ENCODE results near the gene SLC22A3.

GRCh38 chr6:160394654-160395035 lies 46.5 kb downstream of the SLC22A3 start:
- TF ChIP-seq EZH2 (IDR thresholded peaks at IDR 0.05) (no peak), CTCF (IDR thresholded peaks at IDR 0.05 in 2 of 3, conservative IDR thresholded peaks at IDR 0.05 in 1 of 3; ENCODE audit: borderline replicate concordance in 1 of 3, insufficient read depth in 1 of 3, low read depth in 2 of 3, low read length in 2 of 3) (0 out of 6 replicates have a peak, but pooled peaks of 1 of the 3 experiments have one; percentile 9), POLR2AphosphoS5 (IDR thresholded peaks at IDR 0.05; ENCODE audit: low read depth, low read length) (no peak), MAX (IDR thresholded peaks at IDR 0.05) (no peak), POLR2A (IDR thresholded peaks at IDR 0.05; ENCODE audit: borderline replicate concordance, extremely low read depth, insufficient read depth, insufficient read length) (no peak)
